Thyroid gland (tissue), 4 donors: Measurements from ENCODE around the gene VANGL2.

Experiments used
- POLR2A ChIP-seq, 2 donors: fragments of 450-650 bp; IDR thresholded peaks; one replicate each; pipeline ENCODE4 v1.6.1; 2017; ENCODE audit warnings: antibody characterized with exemption in 2 of 2, mild to moderate bottlenecking in 2 of 2, moderate library complexity in 1 of 2
- TF ChIP-seq, protein P1 (sequence below), 6 experiments: fragments of 200-600 bp in 3 of 6; fragments of 450-650 bp in 3 of 6; sonication (generic) in 3 of 6; IDR thresholded peaks; one replicate each; pipeline ENCODE4 v1.5.1; 2016 to 2019; ENCODE audit warnings: antibody characterized with exemption in 6 of 6, mild to moderate bottlenecking in 2 of 6, inconsistent platforms in 1 of 6, moderate library complexity in 1 of 6

- TF ChIP-seq, protein P1, sequence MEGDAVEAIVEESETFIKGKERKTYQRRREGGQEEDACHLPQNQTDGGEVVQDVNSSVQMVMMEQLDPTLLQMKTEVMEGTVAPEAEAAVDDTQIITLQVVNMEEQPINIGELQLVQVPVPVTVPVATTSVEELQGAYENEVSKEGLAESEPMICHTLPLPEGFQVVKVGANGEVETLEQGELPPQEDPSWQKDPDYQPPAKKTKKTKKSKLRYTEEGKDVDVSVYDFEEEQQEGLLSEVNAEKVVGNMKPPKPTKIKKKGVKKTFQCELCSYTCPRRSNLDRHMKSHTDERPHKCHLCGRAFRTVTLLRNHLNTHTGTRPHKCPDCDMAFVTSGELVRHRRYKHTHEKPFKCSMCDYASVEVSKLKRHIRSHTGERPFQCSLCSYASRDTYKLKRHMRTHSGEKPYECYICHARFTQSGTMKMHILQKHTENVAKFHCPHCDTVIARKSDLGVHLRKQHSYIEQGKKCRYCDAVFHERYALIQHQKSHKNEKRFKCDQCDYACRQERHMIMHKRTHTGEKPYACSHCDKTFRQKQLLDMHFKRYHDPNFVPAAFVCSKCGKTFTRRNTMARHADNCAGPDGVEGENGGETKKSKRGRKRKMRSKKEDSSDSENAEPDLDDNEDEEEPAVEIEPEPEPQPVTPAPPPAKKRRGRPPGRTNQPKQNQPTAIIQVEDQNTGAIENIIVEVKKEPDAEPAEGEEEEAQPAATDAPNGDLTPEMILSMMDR (IDR thresholded peaks at IDR 0.05) = no peak
- no peak for TF ChIP-seq POLR2A (IDR thresholded peaks at IDR 0.05)
Observed at GRCh38 chr1:160414881-160415280, 14.5 kb downstream of the VANGL2 start.
